ENCODE measurements around the gene SYNDIG1. TPM values are rescaled to one million over a fixed set of nuclear protein-coding genes. Genes with fewer than 3 reads are reported as not detected.

SYNDIG1 gene
- total and polyA plus RNA-seq, 9 of the 15 experiments (the other 6 are each of a cell fraction or from before 2014, with no cell fraction given), result not detected

GRCh38 chr20:24578567-24579415 is 109.4 kb downstream of the SYNDIG1 start:
- FAIRE-seq, result no peak
- H3K79me2 ChIP-seq (ENCODE audit: control insufficient read depth, insufficient read depth, low read length), result no peaks in the 10 kb centered on the region
- no peak overlapping the region for H3K27ac ChIP-seq (ENCODE audit: extremely low read depth, low read depth, low read length)
- H3K9ac ChIP-seq (ENCODE audit: insufficient read depth in 1 of 2, low read depth in 2 of 2, low read length in 2 of 2), result no peak overlapping the region
- no peak for TF ChIP-seq FUS (optimal IDR thresholded peaks at IDR 0.05; ENCODE audit: low read depth, low read length)
- no peak for TF ChIP-seq ZNF717 (CRISPR knock-in tag; IDR thresholded peaks at IDR 0.05)
- TF ChIP-seq, protein P1, sequence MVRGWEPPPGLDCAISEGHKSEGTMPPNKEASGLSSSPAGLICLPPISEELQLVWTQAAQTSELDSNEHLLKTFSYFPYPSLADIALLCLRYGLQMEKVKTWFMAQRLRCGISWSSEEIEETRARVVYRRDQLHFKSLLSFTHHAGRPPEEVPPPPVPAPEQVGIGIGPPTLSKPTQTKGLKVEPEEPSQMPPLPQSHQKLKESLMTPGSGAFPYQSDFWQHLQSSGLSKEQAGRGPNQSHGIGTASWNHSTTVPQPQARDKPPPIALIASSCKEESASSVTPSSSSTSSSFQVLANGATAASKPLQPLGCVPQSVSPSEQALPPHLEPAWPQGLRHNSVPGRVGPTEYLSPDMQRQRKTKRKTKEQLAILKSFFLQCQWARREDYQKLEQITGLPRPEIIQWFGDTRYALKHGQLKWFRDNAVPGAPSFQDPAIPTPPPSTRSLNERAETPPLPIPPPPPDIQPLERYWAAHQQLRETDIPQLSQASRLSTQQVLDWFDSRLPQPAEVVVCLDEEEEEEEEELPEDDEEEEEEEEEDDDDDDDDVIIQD (CRISPR knock-in tag; IDR thresholded peaks at IDR 0.05), result no peak
- TF ChIP-seq, protein P2, sequence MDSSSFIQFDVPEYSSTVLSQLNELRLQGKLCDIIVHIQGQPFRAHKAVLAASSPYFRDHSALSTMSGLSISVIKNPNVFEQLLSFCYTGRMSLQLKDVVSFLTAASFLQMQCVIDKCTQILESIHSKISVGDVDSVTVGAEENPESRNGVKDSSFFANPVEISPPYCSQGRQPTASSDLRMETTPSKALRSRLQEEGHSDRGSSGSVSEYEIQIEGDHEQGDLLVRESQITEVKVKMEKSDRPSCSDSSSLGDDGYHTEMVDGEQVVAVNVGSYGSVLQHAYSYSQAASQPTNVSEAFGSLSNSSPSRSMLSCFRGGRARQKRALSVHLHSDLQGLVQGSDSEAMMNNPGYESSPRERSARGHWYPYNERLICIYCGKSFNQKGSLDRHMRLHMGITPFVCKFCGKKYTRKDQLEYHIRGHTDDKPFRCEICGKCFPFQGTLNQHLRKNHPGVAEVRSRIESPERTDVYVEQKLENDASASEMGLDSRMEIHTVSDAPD (CRISPR knock-in tag; IDR thresholded peaks at IDR 0.05), result no peak
- no peak for TF ChIP-seq ZEB2 (IDR thresholded peaks at IDR 0.05)
- H3K4me3 ChIP-seq, result no peak overlapping the region
- no peak for ATAC-seq
- H4K20me1 ChIP-seq (replicated peaks; ENCODE audit: control insufficient read depth, insufficient read depth, low read length), result no peaks in the 10 kb centered on the region
- no peak for DNase-seq (ENCODE audit: extremely low read depth in 1 of 4, low spot score in 3 of 4)
- peaks cover 0 to 3% of the 10 kb centered on the region in 2 experiments; a peak in 1 of 5 replicates for H3K27me3 ChIP-seq (ENCODE audit: control insufficient read depth in 2 of 2, insufficient read depth in 2 of 2, low read length in 2 of 2)
- intact Hi-C loops (cut with micrococcal nuclease), result no loop called here
- WGBS (ENCODE audit: insufficient coverage, low coverage, missing lambda C conversion rate), result 1% methylated on average over 17 of the region's 19 CpGs
- H3K9me1 ChIP-seq (ENCODE audit: control insufficient read depth, insufficient read depth, low read length), result no peaks in the 10 kb centered on the region
- H3K9me3 ChIP-seq (replicated peaks; ENCODE audit: control insufficient read depth, insufficient read depth, low read depth, low read length), result no peaks in the 10 kb centered on the region
- no peak overlapping the region for H3K4me2 ChIP-seq (ENCODE audit: insufficient read depth, low read length)
- in situ Hi-C loops (cut with MboI), result no loop called here
- POLR2A ChIA-PET, result interaction anchor here (1.3 kb wide), 1 partner anchor 11 kb away, joined by 5 read pairs; no protein-coding TSS in a partner anchor
- no peaks in the 10 kb centered on the region for H3K36me3 ChIP-seq (ENCODE audit: control insufficient read depth, insufficient read depth, low read length)
- CTCF ChIA-PET (ENCODE audit: low intra/inter-chr PET ratio), result no interaction called here
- H2AFZ ChIP-seq (ENCODE audit: low read depth, low read length), result no peak overlapping the region
- no peaks in the 10 kb centered on the region for H3K4me1 ChIP-seq (replicated peaks in 1 of 2; ENCODE audit: control insufficient read depth in 2 of 2, insufficient read depth in 2 of 2, low read length in 2 of 2)
- BruUV-seq (replicated peaks), result no TSS peak
